NB4 (cell line): ENCODE data around the gene LENEP.

ENCODE experiments used
- DNase-seq: peaks from one replicate; pipeline ENCODE4 v3.0.0; 2010; ENCODE audit warnings: low read depth
- H3K4me3 ChIP-seq: one replicate; pipeline ENCODE4 v1.5.1; 2011; ENCODE audit warnings: mild to moderate bottlenecking, low read depth, low read length, moderate library complexity
- MYC ChIP-seq: IDR thresholded peaks from 2 replicates; pipeline ENCODE4 v1.6.1; 2011; ENCODE audit warnings: low read depth, low read length
- POLR2A ChIP-seq: IDR thresholded peaks from 2 replicates; pipeline ENCODE4 v1.6.1; 2011; ENCODE audit warnings: mild to moderate bottlenecking; ENCODE audit not compliant: insufficient read length; ENCODE audit errors: extremely low read depth
- TF ChIP-seq, protein P1 (sequence below): IDR thresholded peaks from 2 replicates; pipeline ENCODE4 v1.6.1; 2011; ENCODE audit warnings: low read depth, low read length
- TF ChIP-seq, protein P2 (sequence below): IDR thresholded peaks from one replicate; pipeline ENCODE4 v1.5.1; 2012; ENCODE audit warnings: low read depth, low read length

LENEP gene

DNA sequence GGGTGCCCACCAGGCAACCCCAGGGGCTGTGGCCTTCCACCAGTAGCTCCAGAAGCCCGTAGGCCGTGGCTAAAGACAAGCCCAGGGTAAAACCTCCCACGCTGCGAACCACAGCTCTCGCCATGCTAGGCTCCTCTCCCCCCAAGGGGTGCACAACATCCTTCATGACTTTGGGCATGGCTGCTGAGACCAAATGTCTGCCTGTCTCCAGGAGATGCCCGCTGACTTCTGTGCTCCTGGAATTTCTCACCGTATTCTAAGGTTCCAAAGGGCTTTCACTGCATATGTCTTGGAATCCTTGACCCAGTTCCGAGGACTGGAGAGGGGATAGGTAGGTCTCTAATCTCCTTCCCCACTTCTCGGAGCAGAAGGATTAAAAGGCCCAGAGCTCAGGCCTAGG is 40.1 kb downstream of the LENEP start, which contains the start of the genes DCST1 and DCST2:
Gene DCST1 (plus strand): TSS at position 301 of the 400 bp plus-strand sequence. CDS start 213 bp downstream, outside the sequence.
Gene DCST2 (minus strand): TSS at position 258 of the 400 bp plus-strand sequence. CDS start 80 bp downstream, at position 178.
- H3K4me3 ChIP-seq: no peak within 1 kb of the TSS
- TF ChIP-seq POLR2A: no peak
- TF ChIP-seq MYC: no peak
- TF ChIP-seq, protein P1, sequence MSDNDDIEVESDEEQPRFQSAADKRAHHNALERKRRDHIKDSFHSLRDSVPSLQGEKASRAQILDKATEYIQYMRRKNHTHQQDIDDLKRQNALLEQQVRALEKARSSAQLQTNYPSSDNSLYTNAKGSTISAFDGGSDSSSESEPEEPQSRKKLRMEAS: no peak
- TF ChIP-seq, protein P2, sequence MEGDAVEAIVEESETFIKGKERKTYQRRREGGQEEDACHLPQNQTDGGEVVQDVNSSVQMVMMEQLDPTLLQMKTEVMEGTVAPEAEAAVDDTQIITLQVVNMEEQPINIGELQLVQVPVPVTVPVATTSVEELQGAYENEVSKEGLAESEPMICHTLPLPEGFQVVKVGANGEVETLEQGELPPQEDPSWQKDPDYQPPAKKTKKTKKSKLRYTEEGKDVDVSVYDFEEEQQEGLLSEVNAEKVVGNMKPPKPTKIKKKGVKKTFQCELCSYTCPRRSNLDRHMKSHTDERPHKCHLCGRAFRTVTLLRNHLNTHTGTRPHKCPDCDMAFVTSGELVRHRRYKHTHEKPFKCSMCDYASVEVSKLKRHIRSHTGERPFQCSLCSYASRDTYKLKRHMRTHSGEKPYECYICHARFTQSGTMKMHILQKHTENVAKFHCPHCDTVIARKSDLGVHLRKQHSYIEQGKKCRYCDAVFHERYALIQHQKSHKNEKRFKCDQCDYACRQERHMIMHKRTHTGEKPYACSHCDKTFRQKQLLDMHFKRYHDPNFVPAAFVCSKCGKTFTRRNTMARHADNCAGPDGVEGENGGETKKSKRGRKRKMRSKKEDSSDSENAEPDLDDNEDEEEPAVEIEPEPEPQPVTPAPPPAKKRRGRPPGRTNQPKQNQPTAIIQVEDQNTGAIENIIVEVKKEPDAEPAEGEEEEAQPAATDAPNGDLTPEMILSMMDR: no peak
- no peak for DNase-seq

DNA sequence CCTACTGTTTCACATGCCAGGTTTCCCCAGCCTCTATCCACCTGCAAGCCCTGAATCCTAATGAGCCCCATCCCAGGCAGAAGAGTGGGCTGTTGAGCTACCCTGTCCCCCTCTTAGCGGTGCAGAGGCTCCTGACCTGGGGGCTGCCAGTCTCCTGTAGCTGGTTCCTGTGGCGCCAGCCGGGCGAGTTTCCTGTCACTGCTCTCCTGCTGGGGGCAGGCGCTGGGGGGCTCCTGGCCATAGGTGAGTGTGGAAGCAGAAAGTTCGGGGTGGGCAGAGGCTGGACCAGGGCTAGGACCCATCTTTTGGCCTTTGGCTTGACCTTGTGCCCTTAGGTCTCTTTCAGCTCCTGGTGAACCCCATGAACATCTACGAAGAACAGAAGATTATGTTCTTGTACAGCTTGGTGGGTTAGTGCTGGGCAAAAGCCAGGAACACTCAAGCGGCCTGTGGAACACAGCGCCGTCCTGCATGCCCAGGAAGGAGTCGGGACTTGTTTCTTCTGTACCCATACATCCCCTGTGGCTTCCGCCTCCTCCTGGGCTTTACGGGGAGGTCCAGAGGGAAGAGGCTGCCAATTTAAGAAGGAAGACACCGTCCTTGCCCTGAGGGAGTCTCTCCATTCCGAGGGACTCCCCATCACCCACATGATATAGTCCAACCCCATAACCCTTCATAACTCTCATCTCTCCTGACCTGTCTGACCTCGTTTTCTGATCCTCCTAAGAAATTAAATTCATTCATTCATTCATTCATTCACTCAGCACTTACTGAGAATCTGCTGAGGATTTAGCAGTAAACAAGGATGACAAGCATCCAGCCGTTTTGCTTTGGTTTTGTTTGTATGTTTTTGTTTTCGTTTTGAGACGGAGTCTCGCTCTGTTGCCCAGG is 41.2 kb downstream of the LENEP start:
- DNase-seq: no peak
- TF ChIP-seq, protein P2: no peak
- TF ChIP-seq, protein P1: no peak
- TF ChIP-seq POLR2A (no peak), MYC (no peak)
- H3K4me3 ChIP-seq: no peak overlapping the region

DNA sequence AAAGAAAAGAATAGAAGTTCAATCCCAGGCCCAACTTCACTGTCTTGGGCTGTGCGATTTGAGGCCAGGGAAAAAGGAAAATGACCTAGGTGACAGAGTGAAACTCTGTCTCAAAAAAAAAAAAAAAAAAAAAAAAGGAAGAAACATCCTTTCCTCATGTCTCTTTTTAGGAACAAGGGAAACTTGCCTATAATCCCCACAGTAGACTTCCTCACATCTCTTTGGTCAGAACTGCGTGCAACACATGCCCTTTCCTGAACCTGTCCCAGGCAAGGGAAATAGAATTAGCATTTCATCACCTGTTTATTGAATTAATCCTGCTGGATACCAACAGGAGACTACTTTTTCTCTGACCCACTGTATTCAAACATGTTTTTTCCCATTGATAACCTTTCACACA is 42.5 kb downstream of the LENEP start:
- TF ChIP-seq, protein P1: no peak
- TF ChIP-seq, protein P2: no peak
- TF ChIP-seq MYC (no peak), POLR2A (no peak)
- no peak for DNase-seq
- H3K4me3 ChIP-seq: no peak overlapping the region

DNA sequence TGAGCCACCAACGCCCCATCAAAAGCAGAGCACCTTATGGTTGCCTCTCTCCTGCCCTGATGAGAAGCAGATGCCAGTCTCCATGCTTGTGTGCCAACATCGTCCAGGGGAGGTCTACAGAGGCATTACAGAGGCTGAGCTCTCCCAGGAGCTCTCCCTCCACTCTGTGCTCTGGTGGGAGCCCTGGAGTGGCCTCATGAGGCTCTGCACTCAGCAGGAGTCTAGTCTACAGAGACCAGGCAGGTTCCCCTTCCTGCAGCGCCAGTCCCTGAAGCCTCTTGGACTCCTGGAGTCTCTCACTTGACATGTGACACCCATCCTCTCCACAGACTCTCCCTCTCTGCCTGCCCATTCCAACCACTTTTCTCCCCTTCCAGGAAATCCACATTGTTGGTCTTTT is 43.7 kb downstream of the LENEP start:
- H3K4me3 ChIP-seq: no peak overlapping the region
- no peak for DNase-seq
- no peak for TF ChIP-seq POLR2A
- TF ChIP-seq, protein P2: no peak
- TF ChIP-seq MYC: no peak
- TF ChIP-seq, protein P1: no peak

DNA sequence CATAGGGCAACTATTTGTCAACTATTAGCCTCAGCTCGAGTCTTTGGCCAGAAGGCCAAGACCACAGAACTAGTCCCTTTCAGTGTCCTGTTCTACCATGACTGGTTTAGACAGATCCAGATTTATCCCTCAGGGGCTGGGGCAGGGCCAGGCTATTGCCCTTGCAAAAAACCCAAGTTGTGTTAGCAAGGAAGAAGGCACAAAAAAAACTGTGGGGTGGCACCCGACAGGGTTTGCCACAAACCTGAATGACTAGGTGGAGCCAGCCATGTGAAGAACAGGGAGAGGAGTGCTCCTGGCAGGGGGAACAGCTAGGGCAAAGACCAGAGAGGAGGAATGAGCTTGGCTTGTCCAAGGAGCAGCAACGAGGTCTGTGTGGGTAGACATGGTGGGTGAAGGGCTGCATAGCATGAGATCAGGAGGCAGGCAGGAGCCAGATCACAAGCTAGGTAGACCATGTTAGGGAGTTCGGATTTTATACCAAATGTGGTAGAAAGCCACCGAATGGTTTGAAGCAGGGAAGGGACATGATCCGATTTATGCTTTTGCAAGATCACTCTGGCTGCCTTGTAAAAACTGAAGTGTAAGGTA is 44.6 kb downstream of the LENEP start:
- no peak for DNase-seq
- no peak overlapping the region for H3K4me3 ChIP-seq
- TF ChIP-seq MYC (no peak), POLR2A (no peak)
- TF ChIP-seq, protein P2: no peak
- TF ChIP-seq, protein P1: no peak
